ENCODE results near the gene MAN1C1.

The MAN1C1 gene

GRCh38 chr1:25774921-25775771, 158.6 kb downstream of the MAN1C1 start:
- DNase-seq (ENCODE audit: extremely low read depth, low read depth) = no peak
- TF ChIP-seq, protein P1, sequence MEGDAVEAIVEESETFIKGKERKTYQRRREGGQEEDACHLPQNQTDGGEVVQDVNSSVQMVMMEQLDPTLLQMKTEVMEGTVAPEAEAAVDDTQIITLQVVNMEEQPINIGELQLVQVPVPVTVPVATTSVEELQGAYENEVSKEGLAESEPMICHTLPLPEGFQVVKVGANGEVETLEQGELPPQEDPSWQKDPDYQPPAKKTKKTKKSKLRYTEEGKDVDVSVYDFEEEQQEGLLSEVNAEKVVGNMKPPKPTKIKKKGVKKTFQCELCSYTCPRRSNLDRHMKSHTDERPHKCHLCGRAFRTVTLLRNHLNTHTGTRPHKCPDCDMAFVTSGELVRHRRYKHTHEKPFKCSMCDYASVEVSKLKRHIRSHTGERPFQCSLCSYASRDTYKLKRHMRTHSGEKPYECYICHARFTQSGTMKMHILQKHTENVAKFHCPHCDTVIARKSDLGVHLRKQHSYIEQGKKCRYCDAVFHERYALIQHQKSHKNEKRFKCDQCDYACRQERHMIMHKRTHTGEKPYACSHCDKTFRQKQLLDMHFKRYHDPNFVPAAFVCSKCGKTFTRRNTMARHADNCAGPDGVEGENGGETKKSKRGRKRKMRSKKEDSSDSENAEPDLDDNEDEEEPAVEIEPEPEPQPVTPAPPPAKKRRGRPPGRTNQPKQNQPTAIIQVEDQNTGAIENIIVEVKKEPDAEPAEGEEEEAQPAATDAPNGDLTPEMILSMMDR (IDR thresholded peaks at IDR 0.05; ENCODE audit: low read depth, low read length) = no peak

GRCh38 chr1:25779388-25779787, 162.8 kb downstream of the MAN1C1 start:
- no peak for DNase-seq (ENCODE audit: extremely low read depth, low read depth)
- TF ChIP-seq, protein P1 (IDR thresholded peaks at IDR 0.05; ENCODE audit: low read depth, low read length) = no peak

DNA sequence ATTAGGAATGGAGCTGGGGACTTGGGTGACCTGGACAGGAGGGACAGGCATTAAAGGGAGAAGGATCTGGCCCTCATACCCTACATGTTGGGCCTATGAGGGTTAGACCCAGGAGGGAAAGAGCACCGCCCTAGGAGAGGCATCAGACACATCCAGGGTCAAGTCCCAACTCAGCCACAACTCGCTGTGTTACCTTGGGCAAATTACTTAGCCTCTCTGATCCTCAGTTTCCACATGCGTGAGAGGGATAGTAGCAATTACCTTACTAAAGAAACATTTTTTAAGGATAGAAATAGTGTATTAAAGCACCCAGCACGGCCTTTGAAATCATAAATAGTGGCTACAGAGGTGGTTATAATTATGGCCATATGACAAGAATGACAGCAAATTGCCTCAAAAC, 163.3 kb downstream of the MAN1C1 start:
- TF ChIP-seq, protein P1 (IDR thresholded peaks at IDR 0.05; ENCODE audit: low read depth, low read length) = no peak
- no peak for DNase-seq (ENCODE audit: extremely low read depth, low read depth)

DNA sequence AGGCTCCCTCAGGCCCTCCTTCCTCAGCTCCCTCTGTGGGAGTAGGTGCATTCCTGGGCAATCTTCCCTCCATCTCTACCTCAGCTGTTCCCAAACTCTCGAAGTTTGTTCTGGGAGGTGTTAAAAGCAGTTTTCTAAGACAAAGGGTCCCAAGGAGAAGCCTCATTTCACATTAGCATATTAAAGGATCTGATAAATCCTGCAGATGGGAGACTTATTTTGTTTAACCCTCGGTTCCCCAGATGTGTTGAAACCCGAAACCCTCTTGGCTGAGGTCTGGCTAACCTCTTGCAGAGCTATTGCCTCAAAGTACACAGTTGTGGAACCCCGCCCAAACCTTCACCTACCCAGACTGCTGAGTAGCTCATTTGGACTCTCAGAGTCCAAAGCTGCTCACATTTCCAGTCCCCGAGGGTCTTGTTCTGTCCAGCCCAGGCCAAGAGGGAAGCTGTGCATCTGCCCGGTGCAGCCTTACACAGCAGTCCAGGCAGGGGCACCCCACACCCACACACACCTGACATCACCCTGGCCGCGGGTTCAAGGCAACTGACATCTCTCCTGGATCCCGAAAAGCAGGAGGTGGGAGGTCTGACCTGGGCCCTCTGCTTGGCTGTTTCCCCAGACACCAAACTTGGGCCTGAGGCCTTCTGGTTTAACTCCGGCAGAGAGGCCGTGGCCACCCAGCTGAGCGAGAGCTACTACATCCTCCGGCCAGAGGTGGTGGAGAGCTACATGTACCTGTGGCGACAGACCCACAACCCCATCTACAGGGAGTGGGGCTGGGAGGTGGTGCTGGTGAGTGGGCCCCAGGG, 163.9 kb downstream of the MAN1C1 start:
- DNase-seq (ENCODE audit: extremely low read depth, low read depth) = no peak
- TF ChIP-seq, protein P1 (IDR thresholded peaks at IDR 0.05; ENCODE audit: low read depth, low read length) = no peak

- DNase-seq (ENCODE audit: extremely low read depth, low read depth) = no peak
- TF ChIP-seq, protein P1 (IDR thresholded peaks at IDR 0.05; ENCODE audit: low read depth, low read length) = no peak
Observed at GRCh38 chr1:25781130-25781433, 164.5 kb downstream of the MAN1C1 start.

DNA sequence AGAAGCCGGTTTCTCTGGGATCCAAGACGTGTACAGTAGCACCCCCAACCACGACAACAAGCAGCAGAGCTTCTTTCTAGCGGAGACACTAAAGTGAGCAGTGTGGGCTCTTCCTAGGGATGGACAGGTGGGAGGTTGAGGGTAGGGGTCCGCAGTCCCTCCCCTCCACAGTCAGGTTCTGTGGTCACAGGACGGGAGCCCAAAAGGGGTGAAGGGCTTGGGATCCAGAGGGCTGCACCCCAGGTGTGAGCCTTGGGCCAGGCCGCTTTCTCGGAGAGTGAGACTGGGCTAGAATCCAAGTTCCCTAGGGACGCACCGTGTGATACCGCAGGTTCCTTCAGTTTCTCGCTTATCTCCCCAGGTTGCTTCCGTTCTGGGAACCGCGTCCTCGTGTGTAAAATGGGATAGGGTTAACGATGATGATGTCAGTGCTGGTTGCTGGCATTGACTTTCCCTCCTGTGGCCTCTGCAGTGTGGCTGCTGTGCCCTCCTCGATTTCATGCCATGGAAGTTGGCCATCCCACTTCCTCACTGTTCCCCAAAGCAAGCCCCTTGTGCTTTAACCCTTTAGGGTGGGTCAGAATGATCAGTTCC, 166.1 kb downstream of the MAN1C1 start:
- DNase-seq (ENCODE audit: extremely low read depth, low read depth) = no peak
- TF ChIP-seq, protein P1 (IDR thresholded peaks at IDR 0.05; ENCODE audit: low read depth, low read length) = no peak
